Neuronal stem cell (in vitro differentiated cells): ENCODE data around the gene CREM. TPM values are rescaled to one million over a fixed set of nuclear protein-coding genes. Genes with fewer than 3 reads are reported as not detected.

ENCODE experiments used
- small RNA-seq: library from polyadenylated mRNA; stranded (forward); fragments of <200 nt; extraction: miRNeasy Mini kit (QIAGEN cat#:217004); gene quantifications from one replicate; pipeline ENCODE3, GENCODE V24; 2013; ENCODE audit not compliant: insufficient read depth

Gene CREM

Small RNA genes within 50 kb of the gene (small RNA-seq; reads per million reads assigned to genes)
- not detected for gene MIR3611
- gene RNU6-1167P: not detected
- gene RNU6-794P: not detected
- gene RNU7-77P: not detected
